ENCODE results near the gene ZBTB16. TPM values are rescaled to one million over a fixed set of nuclear protein-coding genes. Genes with fewer than 3 reads are reported as not detected.

Gene ZBTB16
- total RNA-seq, 2 experiments from 2014 or later: 3.0 to 4.6 TPM

- ChIA-PET POLR2A (interaction anchor here (0.6 kb wide), 1 partner anchor 117 kb away, joined by 3 read pairs; no protein-coding TSS in a partner anchor), CTCF (interaction anchor here (0.5 to 1.8 kb wide), 2 partner anchors 101 to 1362 kb away, joined by 3 to 4 read pairs; no protein-coding TSS in a partner anchor)
- Mint-ChIP-seq H3K27ac (peak overlapping the region; percentile 71), H3K36me3 (ENCODE audit: low read depth) (no peaks in the 10 kb centered on the region), H3K27me3 (no peaks in the 10 kb centered on the region), H3K9me3 (ENCODE audit: low read depth) (no peaks in the 10 kb centered on the region), H3K4me1 (peaks cover 65% of the 10 kb centered on the region), H3K4me3 (peak overlapping the region; percentile 49)
- ATAC-seq: peak; percentile 43
- DNase-seq: no peak
- intact Hi-C loops (cut with DNase I, micrococcal nuclease): no loop called here
These were observed 99.8 kb downstream of the ZBTB16 start for GRCh38 chr11:114159320-114159719.

GRCh38 chr11:114159802-114160632 lies 100.5 kb downstream of the ZBTB16 start:
- POLR2A ChIA-PET: no interaction called here
- intact Hi-C loops (cut with DNase I, micrococcal nuclease): loop anchor here in 1 of 2 experiments (5.0 to 10.0 kb wide), 2 partner anchors 245 to 283 kb away; partner anchors contain the start of genes C11orf71, RBM7 and USP28
- peak overlapping the region; percentile 76 for H3K27ac Mint-ChIP-seq
- H3K9me3 Mint-ChIP-seq (ENCODE audit: low read depth): no peaks in the 10 kb centered on the region
- H3K4me3 Mint-ChIP-seq: peak overlapping the region; percentile 49
- H3K4me1 Mint-ChIP-seq: peaks cover 70% of the 10 kb centered on the region
- no peaks in the 10 kb centered on the region for H3K36me3 Mint-ChIP-seq (ENCODE audit: low read depth)
- H3K27me3 Mint-ChIP-seq: no peaks in the 10 kb centered on the region
- ATAC-seq: peak; percentile 83
- CTCF ChIA-PET: interaction anchor here (0.5 to 1.8 kb wide), 3 partner anchors 23 to 1363 kb away, joined by 3 to 6 read pairs (median 4); no protein-coding TSS in a partner anchor
- DNase-seq: peak; percentile 93

- no peaks in the 10 kb centered on the region for H3K9me3 Mint-ChIP-seq (ENCODE audit: low read depth)
- H3K27ac Mint-ChIP-seq: peak overlapping the region; percentile 76
- DNase-seq (no peak), ATAC-seq (peak; percentile 18)
- POLR2A ChIA-PET: no interaction called here
- intact Hi-C loops (cut with DNase I, micrococcal nuclease): loop anchor here in 1 of 2 experiments (5.0 to 10.0 kb wide), 2 partner anchors 244 to 284 kb away; partner anchors contain the start of genes C11orf71, RBM7 and USP28
- CTCF ChIA-PET: interaction anchor here (1.3 to 1.8 kb wide), 3 partner anchors 11 to 100 kb away, joined by 3 to 6 read pairs (median 4); no protein-coding TSS in a partner anchor
- H3K4me3 Mint-ChIP-seq: no peak overlapping the region
- H3K27me3 Mint-ChIP-seq: no peaks in the 10 kb centered on the region
- peaks cover 78% of the 10 kb centered on the region for H3K4me1 Mint-ChIP-seq
- no peaks in the 10 kb centered on the region for H3K36me3 Mint-ChIP-seq (ENCODE audit: low read depth)
These were observed 101.4 kb downstream of the ZBTB16 start for GRCh38 chr11:114160894-114161293.

- H3K27me3 Mint-ChIP-seq: no peaks in the 10 kb centered on the region
- intact Hi-C loops (cut with DNase I, micrococcal nuclease): loop anchor here in 1 of 2 experiments (5.0 to 10.0 kb wide), 2 partner anchors 243 to 284 kb away; partner anchors contain the start of genes C11orf71, RBM7 and USP28
- POLR2A ChIA-PET: no interaction called here
- peaks cover 84% of the 10 kb centered on the region for H3K4me1 Mint-ChIP-seq
- no peak for ATAC-seq
- no peaks in the 10 kb centered on the region for H3K9me3 Mint-ChIP-seq (ENCODE audit: low read depth)
- CTCF ChIA-PET: interaction anchor here (1.4 to 1.5 kb wide), 2 partner anchors 10 to 99 kb away, joined by 3 read pairs; no protein-coding TSS in a partner anchor
- H3K36me3 Mint-ChIP-seq (ENCODE audit: low read depth): no peaks in the 10 kb centered on the region
- DNase-seq: no peak
- H3K4me3 Mint-ChIP-seq: no peak overlapping the region
- no peak overlapping the region for H3K27ac Mint-ChIP-seq
These were observed 102.2 kb downstream of the ZBTB16 start for GRCh38 chr11:114161486-114162250.

GRCh38 chr11:114162719-114163123 lies 103.2 kb downstream of the ZBTB16 start:
- Mint-ChIP-seq H3K27ac (no peak overlapping the region), H3K36me3 (ENCODE audit: low read depth) (no peaks in the 10 kb centered on the region), H3K27me3 (no peaks in the 10 kb centered on the region), H3K9me3 (ENCODE audit: low read depth) (no peaks in the 10 kb centered on the region), H3K4me1 (peaks cover 86% of the 10 kb centered on the region), H3K4me3 (no peak overlapping the region)
- intact Hi-C loops (cut with DNase I, micrococcal nuclease): loop anchor here in 1 of 2 experiments (5.0 to 10.0 kb wide), 2 partner anchors 242 to 285 kb away; partner anchors contain the start of genes C11orf71, RBM7 and USP28
- ATAC-seq (no peak), DNase-seq (no peak)
- ChIA-PET CTCF (interaction anchor here (0.7 to 1.5 kb wide), 2 partner anchors 89 to 98 kb away, joined by 3 read pairs; no protein-coding TSS in a partner anchor), POLR2A (interaction anchor here (0.6 kb wide), 1 partner anchor 63 kb away, joined by 4 read pairs; no protein-coding TSS in a partner anchor)

- no peaks in the 10 kb centered on the region for H3K27me3 Mint-ChIP-seq
- POLR2A ChIA-PET: interaction anchor here (0.6 kb wide), 1 partner anchor 64 kb away, joined by 4 read pairs; no protein-coding TSS in a partner anchor
- H3K4me1 Mint-ChIP-seq: peaks cover 86% of the 10 kb centered on the region
These were observed 103.7 kb downstream of the ZBTB16 start for GRCh38 chr11:114163229-114163631.

GRCh38 chr11:114163830-114164401 lies 104.4 kb downstream of the ZBTB16 start:
- no peaks in the 10 kb centered on the region for H3K9me3 Mint-ChIP-seq (ENCODE audit: low read depth)
- no peak for DNase-seq
- intact Hi-C loops (cut with DNase I, micrococcal nuclease): loop anchor here in 1 of 2 experiments (5.0 to 10.0 kb wide), 2 partner anchors 241 to 287 kb away; partner anchors contain the start of genes C11orf71, RBM7 and USP28
- no peak for ATAC-seq
- H3K4me1 Mint-ChIP-seq: peaks cover 88% of the 10 kb centered on the region
- H3K27me3 Mint-ChIP-seq: no peaks in the 10 kb centered on the region
- no peak overlapping the region for H3K27ac Mint-ChIP-seq
- no peaks in the 10 kb centered on the region for H3K36me3 Mint-ChIP-seq (ENCODE audit: low read depth)
- ChIA-PET POLR2A (no interaction called here), CTCF (interaction anchor here (0.5 kb wide), 1 partner anchor 101 kb away, joined by 3 read pairs; no protein-coding TSS in a partner anchor)
- no peak overlapping the region for H3K4me3 Mint-ChIP-seq

More at GRCh38 chr11:114163229-114163631, 103.7 kb downstream of the ZBTB16 start:
- CTCF ChIA-PET: interaction anchor here (0.7 to 1.5 kb wide), 2 partner anchors 90 to 97 kb away, joined by 3 read pairs; no protein-coding TSS in a partner anchor
- DNase-seq (no peak), ATAC-seq (no peak)
- Mint-ChIP-seq H3K4me3 (no peak overlapping the region), H3K36me3 (ENCODE audit: low read depth) (no peaks in the 10 kb centered on the region), H3K27ac (no peak overlapping the region), H3K9me3 (ENCODE audit: low read depth) (no peaks in the 10 kb centered on the region)
- intact Hi-C loops (cut with DNase I, micrococcal nuclease): loop anchor here in 1 of 2 experiments (5.0 to 10.0 kb wide), 2 partner anchors 242 to 286 kb away; partner anchors contain the start of genes C11orf71, RBM7 and USP28

- CTCF ChIA-PET: no interaction called here
- Mint-ChIP-seq H3K4me1 (peaks cover 88% of the 10 kb centered on the region), H3K27me3 (no peaks in the 10 kb centered on the region), H3K9me3 (ENCODE audit: low read depth) (no peaks in the 10 kb centered on the region), H3K27ac (no peak overlapping the region), H3K36me3 (ENCODE audit: low read depth) (no peaks in the 10 kb centered on the region), H3K4me3 (no peak overlapping the region)
- DNase-seq: no peak
- POLR2A ChIA-PET: no interaction called here
- no peak for ATAC-seq
- intact Hi-C loops (cut with DNase I, micrococcal nuclease): loop anchor here in 1 of 2 experiments (5.0 to 10.0 kb wide), 2 partner anchors 240 to 287 kb away; partner anchors contain the start of genes C11orf71, RBM7 and USP28
These were observed 105.0 kb downstream of the ZBTB16 start for GRCh38 chr11:114164546-114164945.

- H3K36me3 Mint-ChIP-seq (ENCODE audit: low read depth): no peaks in the 10 kb centered on the region
- H3K4me1 Mint-ChIP-seq: peaks cover 88% of the 10 kb centered on the region
- H3K27ac Mint-ChIP-seq: no peak overlapping the region
- H3K9me3 Mint-ChIP-seq (ENCODE audit: low read depth): no peaks in the 10 kb centered on the region
- ChIA-PET CTCF (no interaction called here), POLR2A (no interaction called here)
- ATAC-seq (no peak), DNase-seq (no peak)
- H3K27me3 Mint-ChIP-seq: no peaks in the 10 kb centered on the region
- no peak overlapping the region for H3K4me3 Mint-ChIP-seq
- intact Hi-C loops (cut with DNase I, micrococcal nuclease): loop anchor here in 1 of 2 experiments (10.0 kb wide), 1 partner anchor 239 kb away; the partner anchor contains the start of genes C11orf71 and RBM7
These were observed 106.1 kb downstream of the ZBTB16 start for GRCh38 chr11:114165326-114166230.
